ENCODE data around the gene ZNF93. TPM values are rescaled to one million over a fixed set of nuclear protein-coding genes. Genes with fewer than 3 reads are reported as not detected.
"Not testable (repeated sequence)": the region's sequence is repeated elsewhere in the genome, so short reads cannot be mapped to it uniquely, and the experiment has no call there.

Gene ZNF93
- total and polyA plus RNA-seq, 2 donors (not counting 1 experiment from before 2014, with no cell fraction given), result 3.8 to 6.6 TPM

DNA sequence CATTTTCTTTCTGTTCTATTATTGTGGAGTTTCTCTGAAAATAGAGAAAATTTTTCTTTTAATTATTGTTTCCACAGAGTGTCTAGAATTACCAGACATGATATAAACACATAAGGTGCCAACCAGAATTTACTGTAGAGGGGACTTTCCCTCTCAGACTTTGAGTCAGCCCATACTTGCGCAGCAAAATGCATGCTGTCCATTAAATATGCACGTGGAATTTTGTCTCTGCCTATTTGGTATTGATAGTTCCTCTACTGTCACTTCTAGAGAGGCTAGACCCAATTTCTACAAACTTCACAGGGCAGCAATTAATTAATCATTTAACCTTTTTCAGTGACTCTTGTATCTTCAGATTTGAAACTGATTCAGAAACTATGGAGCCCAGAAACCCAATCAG, 8.9 kb downstream of the ZNF93 start:
- no peak overlapping the region for H3K9ac ChIP-seq (ENCODE audit: insufficient read depth, low read length)
- H3K36me3 ChIP-seq (ENCODE audit: control insufficient read depth, insufficient read depth, low read length), result no peaks in the 10 kb centered on the region
- H3K9me3 ChIP-seq (ENCODE audit: control insufficient read depth, insufficient read depth, low read depth, low read length), result no peaks in the 10 kb centered on the region
- H3K4me3 ChIP-seq (replicated peaks in 1 of 4; ENCODE audit: control extremely low read depth in 1 of 4, insufficient read depth in 1 of 4, low read depth in 3 of 4, low read length in 4 of 4), result no peak overlapping the region
- no peak for DNase-seq (ENCODE audit: low read depth in 2 of 2)
- TF ChIP-seq, protein P1, sequence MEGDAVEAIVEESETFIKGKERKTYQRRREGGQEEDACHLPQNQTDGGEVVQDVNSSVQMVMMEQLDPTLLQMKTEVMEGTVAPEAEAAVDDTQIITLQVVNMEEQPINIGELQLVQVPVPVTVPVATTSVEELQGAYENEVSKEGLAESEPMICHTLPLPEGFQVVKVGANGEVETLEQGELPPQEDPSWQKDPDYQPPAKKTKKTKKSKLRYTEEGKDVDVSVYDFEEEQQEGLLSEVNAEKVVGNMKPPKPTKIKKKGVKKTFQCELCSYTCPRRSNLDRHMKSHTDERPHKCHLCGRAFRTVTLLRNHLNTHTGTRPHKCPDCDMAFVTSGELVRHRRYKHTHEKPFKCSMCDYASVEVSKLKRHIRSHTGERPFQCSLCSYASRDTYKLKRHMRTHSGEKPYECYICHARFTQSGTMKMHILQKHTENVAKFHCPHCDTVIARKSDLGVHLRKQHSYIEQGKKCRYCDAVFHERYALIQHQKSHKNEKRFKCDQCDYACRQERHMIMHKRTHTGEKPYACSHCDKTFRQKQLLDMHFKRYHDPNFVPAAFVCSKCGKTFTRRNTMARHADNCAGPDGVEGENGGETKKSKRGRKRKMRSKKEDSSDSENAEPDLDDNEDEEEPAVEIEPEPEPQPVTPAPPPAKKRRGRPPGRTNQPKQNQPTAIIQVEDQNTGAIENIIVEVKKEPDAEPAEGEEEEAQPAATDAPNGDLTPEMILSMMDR (conservative IDR thresholded peaks at IDR 0.05 in 1 of 2, IDR thresholded peaks at IDR 0.05 in 1 of 2; ENCODE audit: low read depth in 1 of 2, low read length in 2 of 2), result no peak
- TF ChIP-seq EZH2 (IDR thresholded peaks at IDR 0.05; ENCODE audit: low read length, missing control alignments), result no peak
- peaks cover 11% of the 10 kb centered on the region for H3K79me2 ChIP-seq (ENCODE audit: control insufficient read depth, insufficient read depth, low read length)
- H3K4me1 ChIP-seq (ENCODE audit: control insufficient read depth, extremely low read depth, insufficient read depth, low read length), result no peaks in the 10 kb centered on the region
- H2AFZ ChIP-seq (ENCODE audit: low read length), result no peak overlapping the region
- no peak overlapping the region for H3K27ac ChIP-seq (ENCODE audit: insufficient read depth, low read length)
- H3K4me2 ChIP-seq (ENCODE audit: extremely low read depth, insufficient read depth, low read length), result no peak overlapping the region
- H4K20me1 ChIP-seq (ENCODE audit: control insufficient read depth, extremely low read depth, insufficient read depth, low read length), result no peaks in the 10 kb centered on the region
- H3K27me3 ChIP-seq (ENCODE audit: control insufficient read depth, insufficient read depth, low read length), result no peaks in the 10 kb centered on the region

DNA sequence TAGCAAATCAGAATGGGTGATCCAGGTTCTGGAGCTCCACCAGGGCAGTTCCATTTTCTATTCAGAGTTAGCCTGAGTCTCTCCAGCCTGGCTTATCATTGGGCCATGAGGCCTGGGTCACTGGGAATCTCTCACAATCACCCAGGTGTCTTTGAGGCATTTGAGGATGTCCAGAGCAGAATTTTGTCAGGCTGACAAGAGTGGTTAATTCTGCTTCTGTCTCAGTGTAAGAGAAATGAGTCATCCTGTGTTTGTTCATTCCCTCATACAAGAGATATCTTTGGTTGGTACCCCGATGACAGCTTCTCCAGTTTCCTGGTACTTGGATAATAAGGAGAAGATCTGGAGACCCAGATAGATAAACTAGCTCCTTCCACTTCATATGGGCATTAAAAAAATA, 10.4 kb downstream of the ZNF93 start:
- H2AFZ ChIP-seq (ENCODE audit: low read length), result no peak overlapping the region
- peaks cover 3% of the 10 kb centered on the region for H3K79me2 ChIP-seq (ENCODE audit: control insufficient read depth, insufficient read depth, low read length)
- no peaks in the 10 kb centered on the region for H3K27me3 ChIP-seq (ENCODE audit: control insufficient read depth, insufficient read depth, low read length)
- H3K4me2 ChIP-seq (ENCODE audit: extremely low read depth, insufficient read depth, low read length), result no peak overlapping the region
- H3K36me3 ChIP-seq (ENCODE audit: control insufficient read depth, insufficient read depth, low read length), result no peaks in the 10 kb centered on the region
- peak in 1 of 2 donors; percentile 63 for DNase-seq (ENCODE audit: low read depth in 2 of 2)
- no peak overlapping the region for H3K9ac ChIP-seq (ENCODE audit: insufficient read depth, low read length)
- no peaks in the 10 kb centered on the region for H3K4me1 ChIP-seq (ENCODE audit: control insufficient read depth, extremely low read depth, insufficient read depth, low read length)
- no peaks in the 10 kb centered on the region for H4K20me1 ChIP-seq (ENCODE audit: control insufficient read depth, extremely low read depth, insufficient read depth, low read length)
- no peaks in the 10 kb centered on the region for H3K9me3 ChIP-seq (ENCODE audit: control insufficient read depth, insufficient read depth, low read depth, low read length)
- no peak overlapping the region for H3K4me3 ChIP-seq (replicated peaks in 1 of 4; ENCODE audit: control extremely low read depth in 1 of 4, insufficient read depth in 1 of 4, low read depth in 3 of 4, low read length in 4 of 4)
- H3K27ac ChIP-seq (ENCODE audit: insufficient read depth, low read length), result no peak overlapping the region
- no peak for TF ChIP-seq EZH2 (IDR thresholded peaks at IDR 0.05; ENCODE audit: low read length, missing control alignments)
- TF ChIP-seq, protein P1 (conservative IDR thresholded peaks at IDR 0.05 in 1 of 2, IDR thresholded peaks at IDR 0.05 in 1 of 2; ENCODE audit: low read depth in 1 of 2, low read length in 2 of 2), result no peak

DNA sequence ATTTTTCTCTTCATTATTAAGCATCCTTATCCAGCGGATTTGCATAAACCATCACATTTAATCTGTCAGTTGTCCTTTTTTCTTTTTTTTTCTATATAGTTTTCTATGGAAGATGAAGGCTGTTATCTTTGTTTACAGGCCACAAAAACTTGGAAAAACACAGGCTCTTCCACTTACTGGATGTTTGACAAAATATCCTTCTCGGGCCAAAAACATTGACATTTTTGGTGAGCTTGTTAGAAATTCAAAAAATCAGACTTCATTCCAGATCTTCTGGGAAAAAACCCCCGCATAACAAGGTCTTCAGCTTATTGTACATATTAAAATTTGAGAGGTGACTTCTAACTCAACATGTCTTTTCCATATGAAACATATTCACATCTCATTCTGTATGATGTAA, 13.8 kb downstream of the ZNF93 start:
- no peak for TF ChIP-seq EZH2 (IDR thresholded peaks at IDR 0.05; ENCODE audit: low read length, missing control alignments)
- TF ChIP-seq, protein P1 (conservative IDR thresholded peaks at IDR 0.05 in 1 of 2, IDR thresholded peaks at IDR 0.05 in 1 of 2; ENCODE audit: low read depth in 1 of 2, low read length in 2 of 2), result no peak

DNA sequence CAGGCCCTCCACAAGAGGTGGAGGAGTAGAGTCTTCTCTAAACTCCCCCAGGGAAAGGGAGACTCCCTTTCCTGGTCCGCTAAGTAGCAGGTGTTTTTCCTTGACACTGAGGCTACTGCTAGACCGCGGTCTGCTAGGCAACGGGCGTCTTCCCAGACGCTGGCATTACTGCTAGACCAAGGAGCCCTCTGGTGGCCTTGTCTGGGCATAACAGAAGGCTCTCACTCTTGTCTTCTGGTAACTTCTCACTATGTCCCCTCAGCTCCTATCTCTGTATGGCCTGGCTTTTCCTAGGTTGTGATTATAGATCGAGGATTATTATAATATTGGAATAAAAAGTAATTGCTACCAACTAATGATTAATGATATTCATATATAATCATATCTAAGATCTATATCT, 29.7 kb downstream of the ZNF93 start:
- not testable (repeated sequence) for H4K20me1 ChIP-seq (ENCODE audit: control insufficient read depth, extremely low read depth, insufficient read depth, low read length); H3K4me1 ChIP-seq (ENCODE audit: control insufficient read depth, extremely low read depth, insufficient read depth, low read length); H3K27ac ChIP-seq (ENCODE audit: insufficient read depth, low read length); H3K4me3 ChIP-seq (replicated peaks in 1 of 4; ENCODE audit: control extremely low read depth in 1 of 4, insufficient read depth in 1 of 4, low read depth in 3 of 4, low read length in 4 of 4); H3K4me2 ChIP-seq (ENCODE audit: extremely low read depth, insufficient read depth, low read length); H3K27me3 ChIP-seq (ENCODE audit: control insufficient read depth, insufficient read depth, low read length); H3K9me3 ChIP-seq (ENCODE audit: control insufficient read depth, insufficient read depth, low read depth, low read length); DNase-seq (ENCODE audit: low read depth in 2 of 2); H3K79me2 ChIP-seq (ENCODE audit: control insufficient read depth, insufficient read depth, low read length); H3K36me3 ChIP-seq (ENCODE audit: control insufficient read depth, insufficient read depth, low read length); H3K9ac ChIP-seq (ENCODE audit: insufficient read depth, low read length); H2AFZ ChIP-seq (ENCODE audit: low read length)

More for the DNA sequence above, 13.8 kb downstream of the ZNF93 start:
- Histone ChIP-seq H3K4me3 (replicated peaks in 1 of 4; ENCODE audit: control extremely low read depth in 1 of 4, insufficient read depth in 1 of 4, low read depth in 3 of 4, low read length in 4 of 4) (no peak overlapping the region), H3K79me2 (ENCODE audit: control insufficient read depth, insufficient read depth, low read length) (peaks cover 3% of the 10 kb centered on the region), H3K27me3 (ENCODE audit: control insufficient read depth, insufficient read depth, low read length) (no peaks in the 10 kb centered on the region), H3K36me3 (ENCODE audit: control insufficient read depth, insufficient read depth, low read length) (no peaks in the 10 kb centered on the region), H4K20me1 (ENCODE audit: control insufficient read depth, extremely low read depth, insufficient read depth, low read length) (no peaks in the 10 kb centered on the region), H3K9ac (ENCODE audit: insufficient read depth, low read length) (no peak overlapping the region), H3K9me3 (ENCODE audit: control insufficient read depth, insufficient read depth, low read depth, low read length) (no peaks in the 10 kb centered on the region), H2AFZ (ENCODE audit: low read length) (no peak overlapping the region), H3K27ac (ENCODE audit: insufficient read depth, low read length) (no peak overlapping the region), H3K4me1 (ENCODE audit: control insufficient read depth, extremely low read depth, insufficient read depth, low read length) (no peaks in the 10 kb centered on the region), H3K4me2 (ENCODE audit: extremely low read depth, insufficient read depth, low read length) (no peak overlapping the region)
- DNase-seq (ENCODE audit: low read depth in 2 of 2), result no peak

Data from fibroblast of lung (primary cell).